Glomerular visceral epithelial cell (primary cell): Measurements from ENCODE around the gene CFAP161.
A peak's percentile ranks its signal among the peaks of the same experiment; 100 is the strongest.
"Not testable (repeated sequence)": the region's sequence is repeated elsewhere in the genome, so short reads cannot be mapped to it uniquely, and the experiment has no call there.

ENCODE experiments used
- DNase-seq: peaks from one replicate; pipeline ENCODE4 v3.0.0-alpha.2; 2016; ENCODE audit errors: extremely low spot score

CFAP161 gene

DNA sequence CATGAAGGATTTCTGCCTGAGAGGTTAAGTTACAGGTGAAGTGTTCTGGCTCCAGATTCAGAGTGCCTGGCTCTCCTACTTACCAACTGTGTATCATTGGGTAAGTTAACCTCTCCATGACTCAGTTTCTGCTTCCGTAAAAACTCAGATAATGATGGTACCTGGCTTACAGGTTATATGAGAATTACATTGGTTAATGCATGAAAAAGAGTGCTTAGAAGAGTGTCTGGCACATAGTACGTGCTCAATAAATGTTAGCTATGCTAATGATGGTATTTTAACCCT lies 23.8 kb downstream of the CFAP161 start:
- no peak for DNase-seq

GRCh38 chr15:81158561-81158960 lies 24.5 kb downstream of the CFAP161 start:
- not testable (repeated sequence) for DNase-seq

GRCh38 chr15:81160312-81161159 lies 26.5 kb downstream of the CFAP161 start:
- DNase-seq = peak; percentile 5

GRCh38 chr15:81161160-81161673 lies 27.1 kb downstream of the CFAP161 start:
- DNase-seq = no peak

DNA sequence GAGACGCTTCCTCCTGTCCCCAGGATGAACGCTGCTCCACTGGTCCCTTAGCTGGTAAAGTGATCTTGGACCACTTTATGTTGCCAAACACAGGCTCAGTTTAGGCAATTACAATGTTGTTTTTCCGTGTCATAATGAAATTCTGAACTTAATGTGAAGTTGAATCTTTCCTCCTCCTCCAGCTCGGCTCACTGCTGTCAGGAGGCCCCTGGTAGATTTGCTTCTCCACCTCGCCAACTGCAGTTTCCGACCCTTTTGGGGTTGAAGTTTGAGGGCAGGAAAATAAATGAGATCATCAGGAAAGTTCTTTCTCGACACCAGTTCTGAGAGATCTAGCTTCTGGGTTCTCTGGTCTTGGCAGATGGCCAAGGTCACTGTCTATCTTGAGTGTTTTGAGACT lies 27.8 kb downstream of the CFAP161 start:
- no peak for DNase-seq

- no peak for DNase-seq
Measured at GRCh38 chr15:81163961-81164800, 30.1 kb downstream of the CFAP161 start.

DNA sequence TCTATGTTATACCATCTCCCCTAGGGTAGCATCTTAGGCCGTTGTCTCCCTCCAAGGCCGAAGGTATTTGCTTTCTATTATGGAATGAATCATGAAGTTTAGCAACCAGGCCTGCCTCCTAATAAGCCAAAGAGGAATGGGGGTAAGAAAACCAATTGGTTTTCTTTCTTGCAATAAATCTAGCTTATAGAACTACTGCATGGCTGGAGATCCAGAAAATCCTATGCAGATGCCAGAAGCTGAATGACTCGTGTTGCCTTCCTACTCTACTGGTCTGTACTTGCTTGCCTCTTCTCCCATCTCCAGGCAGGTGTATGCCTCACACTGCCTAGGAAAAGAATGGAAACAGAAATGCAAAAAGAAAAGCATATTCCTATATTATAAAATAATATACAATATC lies 31.5 kb downstream of the CFAP161 start:
- DNase-seq = no peak

DNA sequence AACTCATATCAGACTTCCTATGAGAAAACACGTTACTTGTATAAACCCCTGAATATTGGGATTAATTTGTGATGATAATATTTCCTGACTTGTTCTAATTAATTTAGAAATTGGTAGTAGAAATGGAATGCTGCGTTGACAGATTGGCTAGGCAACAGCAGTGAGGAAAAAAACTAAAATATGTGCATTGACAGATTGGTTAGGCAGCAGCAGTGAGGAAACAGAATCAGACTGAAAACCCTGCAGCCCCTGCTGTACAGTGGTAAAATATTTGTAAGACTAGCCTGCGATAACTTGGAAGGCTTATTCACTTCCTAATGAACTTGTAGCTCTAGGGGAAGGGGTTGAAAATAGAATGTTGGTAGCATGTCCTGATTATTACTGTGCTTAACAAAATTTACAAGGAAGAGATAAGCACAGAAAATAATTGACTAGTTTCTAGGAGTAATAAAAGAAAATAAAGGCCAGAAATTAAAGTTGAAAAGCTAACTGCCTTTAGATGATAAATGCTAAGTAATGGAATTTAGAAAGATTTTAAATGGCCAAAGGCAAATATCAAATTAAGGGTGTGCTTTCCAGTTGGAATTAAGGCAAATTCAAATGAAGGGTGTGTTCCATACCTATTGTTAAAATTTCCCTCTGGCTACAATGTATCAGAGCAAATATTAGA lies 32.7 kb downstream of the CFAP161 start:
- no peak for DNase-seq

GRCh38 chr15:81168131-81168526 lies 34.1 kb downstream of the CFAP161 start:
- no peak for DNase-seq

DNA sequence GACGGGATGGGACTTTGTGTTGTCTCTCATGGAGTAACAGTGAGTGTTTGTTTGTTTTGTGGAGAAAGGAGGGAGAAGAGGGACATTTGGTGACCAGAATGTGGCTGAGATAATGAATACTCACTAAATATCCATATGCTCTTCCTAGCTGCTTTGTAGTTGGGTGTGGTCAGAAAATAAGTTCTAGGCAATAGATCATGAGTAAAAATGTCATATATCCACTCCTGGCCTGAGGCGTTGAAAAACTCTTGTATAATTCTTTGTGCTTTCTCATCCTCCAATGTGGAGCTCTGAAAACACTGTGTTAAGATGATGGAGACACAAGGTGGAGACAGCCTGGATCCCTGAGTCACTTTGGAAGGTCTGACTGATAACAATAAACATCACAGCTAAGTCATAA lies 34.6 kb downstream of the CFAP161 start:
- no peak for DNase-seq

GRCh38 chr15:81170511-81170910 lies 36.4 kb downstream of the CFAP161 start:
- no peak for DNase-seq

DNA sequence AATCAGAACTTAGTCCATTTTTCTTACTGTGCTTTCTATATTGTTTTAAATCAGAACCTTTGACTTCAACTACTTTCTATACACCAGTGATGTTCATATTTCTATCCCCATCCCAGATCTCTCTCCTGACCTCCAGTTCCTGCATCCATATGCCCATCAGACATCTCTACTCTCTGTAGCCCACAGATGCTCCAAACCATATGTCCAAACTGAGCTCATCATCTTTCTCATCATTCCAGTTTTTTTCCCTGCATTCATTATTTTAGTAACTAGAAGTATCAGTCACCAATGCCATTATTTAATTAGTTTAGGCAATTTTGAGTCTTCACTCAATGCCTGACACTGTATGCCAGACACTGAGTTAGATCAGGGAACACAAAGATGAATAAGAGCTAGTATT lies 37.2 kb downstream of the CFAP161 start:
- no peak for DNase-seq

DNA sequence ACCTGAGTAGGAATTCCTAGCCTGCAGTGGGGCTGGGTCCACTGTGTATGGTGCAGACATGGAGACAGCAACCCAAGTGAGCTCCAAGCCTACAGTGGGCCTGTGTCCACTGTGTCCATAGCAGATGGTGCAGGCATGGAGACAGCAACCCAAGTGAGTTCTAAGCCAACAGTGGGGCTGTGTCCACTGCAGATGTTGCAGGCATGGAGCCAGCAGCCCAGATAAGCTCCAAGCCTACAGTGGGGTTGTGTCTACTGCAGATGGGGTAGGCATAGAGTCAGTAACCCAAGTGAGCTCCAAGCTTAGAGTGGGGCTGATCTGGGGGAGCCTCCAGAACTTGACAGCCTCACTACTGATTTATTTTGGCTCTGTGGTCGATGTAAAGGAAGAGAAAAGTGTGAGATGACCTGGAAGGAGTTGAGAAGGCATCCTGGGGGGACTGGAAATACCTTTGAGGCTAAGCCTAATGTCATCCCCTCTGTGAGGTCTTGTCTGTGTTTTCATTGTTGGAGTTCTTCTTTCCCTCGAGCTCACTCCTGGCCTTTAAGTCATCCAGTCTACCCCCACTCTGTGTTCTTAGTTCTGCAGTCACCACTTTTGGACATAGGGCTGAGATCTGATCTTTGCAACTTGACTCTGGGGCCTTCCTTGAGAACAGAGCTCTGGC lies 40.2 kb downstream of the CFAP161 start:
- DNase-seq = no peak

DNA sequence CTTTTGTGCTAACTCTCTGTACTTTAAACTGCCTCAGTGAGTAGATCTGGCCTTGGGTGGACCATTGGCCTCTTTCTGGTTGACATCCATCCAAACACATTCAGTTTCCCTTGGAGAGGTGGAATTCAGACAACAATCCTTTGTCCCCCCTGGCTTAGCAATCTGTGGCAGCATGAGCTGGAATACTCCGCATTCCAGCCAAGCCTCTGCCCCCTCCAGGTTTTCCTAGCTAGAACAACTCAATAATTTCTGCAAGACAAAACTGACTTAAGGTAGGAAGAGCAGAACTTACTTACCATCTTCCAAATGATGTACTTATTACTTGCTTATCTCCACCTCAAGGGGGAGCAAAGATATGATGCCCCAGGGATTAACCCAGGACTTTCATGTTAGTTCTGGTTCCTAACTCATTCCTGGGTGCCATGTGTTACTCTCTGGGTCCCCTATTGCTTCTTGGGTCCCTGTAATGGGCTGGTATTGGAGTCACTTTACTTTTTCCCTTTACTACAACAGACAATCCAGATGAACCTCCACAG lies 40.8 kb downstream of the CFAP161 start:
- DNase-seq = no peak

DNA sequence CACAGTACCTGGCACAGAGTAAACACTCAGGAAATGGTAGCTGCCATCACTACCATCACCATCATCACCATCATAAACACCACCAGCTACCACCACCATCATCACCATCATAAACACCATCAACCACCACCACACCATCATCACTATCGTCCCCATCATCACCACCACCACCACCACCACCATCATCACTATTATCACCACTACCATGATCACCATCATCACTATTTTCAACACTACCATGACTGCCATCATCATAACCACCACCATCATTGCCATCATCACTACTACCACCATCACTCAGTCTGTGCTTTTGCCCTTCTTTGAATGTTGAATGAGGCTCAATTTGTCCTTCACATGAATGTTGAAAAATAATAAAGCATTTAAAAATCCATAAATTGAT lies 41.4 kb downstream of the CFAP161 start:
- DNase-seq = no peak

DNA sequence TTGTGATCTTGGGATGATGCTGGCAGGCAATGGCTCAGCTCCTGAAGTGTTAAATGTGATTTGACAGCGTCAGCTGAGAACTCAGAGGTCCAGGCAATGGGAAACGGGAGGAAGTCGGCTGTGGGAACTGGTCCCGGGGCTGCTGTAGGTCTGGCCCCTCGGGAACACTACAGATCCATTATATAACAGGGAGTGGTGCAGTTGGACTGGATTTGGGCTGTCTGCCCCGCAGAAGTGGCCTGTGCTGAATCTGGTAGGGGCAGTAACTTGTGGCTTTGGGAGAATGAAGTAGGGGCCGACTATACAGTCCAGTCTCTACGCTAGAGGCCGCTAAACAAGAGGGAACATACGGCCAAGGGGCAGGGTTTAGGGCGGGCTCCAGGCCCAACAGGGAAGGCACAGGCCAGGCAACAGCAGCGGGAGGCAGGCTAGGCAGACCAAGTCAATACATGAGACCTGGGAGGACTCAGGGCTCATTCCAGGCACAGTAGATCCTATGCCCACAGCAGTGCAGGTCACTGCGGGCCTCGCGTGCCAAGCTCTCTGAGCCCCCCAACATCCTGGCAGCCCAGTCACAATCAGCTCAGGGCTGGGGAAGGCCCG lies 42.3 kb downstream of the CFAP161 start:
- DNase-seq = no peak

GRCh38 chr15:81178365-81178764 lies 44.3 kb downstream of the CFAP161 start:
- no peak for DNase-seq

GRCh38 chr15:81181220-81181619 lies 47.1 kb downstream of the CFAP161 start:
- no peak for DNase-seq

DNA sequence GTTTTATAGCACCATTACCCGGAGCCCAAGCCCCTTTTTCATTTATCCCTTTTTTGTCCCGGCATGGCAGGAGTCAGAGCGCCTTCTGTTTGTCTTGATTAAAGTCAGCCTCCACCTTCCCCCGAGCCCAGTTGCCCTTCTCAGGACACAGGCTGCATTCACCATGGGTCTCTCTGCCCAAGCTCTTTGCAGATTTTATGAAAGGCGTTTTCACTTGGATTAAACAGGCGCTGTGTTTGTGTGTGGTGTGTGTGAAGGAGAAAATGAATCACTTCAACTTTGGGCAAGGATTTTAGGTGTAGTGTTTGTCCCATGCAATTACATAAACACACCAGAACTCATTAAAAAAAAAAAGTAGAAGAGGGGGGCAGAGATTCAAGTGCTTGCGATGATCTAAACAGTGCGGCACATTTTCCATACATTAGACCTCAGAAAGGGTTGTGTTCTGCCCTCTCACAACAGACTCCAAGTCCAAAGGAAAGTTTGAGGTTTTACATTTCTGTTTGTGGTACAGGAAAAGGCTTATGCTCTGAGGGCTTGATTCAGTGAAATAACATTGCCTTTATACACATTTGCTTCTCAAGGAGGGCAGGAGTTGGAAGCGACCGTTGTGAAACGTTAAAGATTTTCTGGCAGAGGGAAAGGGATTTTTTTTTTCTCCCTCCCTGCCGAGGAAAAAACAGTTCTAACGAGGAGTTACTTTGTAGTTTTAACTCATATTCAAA lies 48.1 kb downstream of the CFAP161 start:
- DNase-seq = no peak

DNA sequence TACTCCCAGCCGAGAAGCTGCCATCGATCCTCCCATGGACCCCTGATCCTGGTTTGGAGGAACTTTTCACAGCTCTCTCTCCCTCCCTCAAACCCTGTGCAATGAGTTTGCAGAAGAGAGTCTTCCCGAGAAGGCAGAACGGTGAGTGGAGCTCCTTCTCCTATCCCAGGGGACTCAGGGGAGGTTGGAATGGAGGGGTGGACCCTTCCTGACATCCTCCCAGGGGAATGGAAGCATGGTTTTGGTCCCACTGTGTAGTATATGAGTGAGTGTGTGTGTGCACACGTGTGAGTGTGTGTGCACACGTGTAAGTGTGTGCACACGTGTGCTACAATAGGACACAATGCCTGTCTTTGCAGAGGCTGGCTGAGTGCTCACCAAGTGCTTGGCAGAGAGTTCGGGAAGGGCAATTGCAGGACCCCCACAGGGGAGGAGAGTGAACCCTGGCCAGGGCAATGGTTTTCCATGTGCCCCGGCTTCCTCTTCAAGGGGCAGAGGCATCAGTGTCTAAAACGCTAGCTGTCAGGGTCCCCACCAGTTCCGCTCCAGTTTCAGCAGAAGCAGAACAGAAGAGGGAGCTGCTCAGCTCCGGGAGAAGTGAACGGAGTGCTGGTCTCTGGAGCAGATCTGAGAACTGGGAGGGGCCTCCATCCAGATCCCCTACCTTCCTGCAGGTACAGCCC lies 48.8 kb downstream of the CFAP161 start:
- no peak for DNase-seq
